SK-N-MC (cell line): Measurements from ENCODE around the gene GHSR.
"Not testable (repeated sequence)": the region's sequence is repeated elsewhere in the genome, so short reads cannot be mapped to it uniquely, and the experiment has no call there.

Source experiments
- DNase-seq: peaks from one replicate; pipeline ENCODE4 v3.0.0-alpha.2; 2011; ENCODE audit warnings: low read depth, low spot score
- H3K27ac ChIP-seq: fragments of 200-600 bp; sonication (generic); 2 replicates; pipeline ENCODE4 v1.5.1; 2016; ENCODE audit warnings: mixed run types
- H3K36me3 ChIP-seq: fragments of 200-600 bp; sonication (generic); 2 replicates; pipeline ENCODE4 v1.6.1; 2017; ENCODE audit warnings: antibody characterized with exemption, low read length, mixed read lengths; ENCODE audit not compliant: insufficient read depth
- H3K4me3 ChIP-seq: fragments of 200-600 bp; sonication (generic); 2 replicates; pipeline ENCODE4 v1.5.1; 2016
- H3K9ac ChIP-seq: fragments of 200-600 bp; sonication (generic); 2 replicates; pipeline ENCODE4 v1.8.0; 2017; ENCODE audit warnings: mixed run types, mixed read lengths; ENCODE audit not compliant: insufficient read length
- H3K9me3 ChIP-seq: fragments of 200-600 bp; sonication (generic); 2 replicates; pipeline ENCODE4 v1.6.1; 2017; ENCODE audit warnings: low read depth, mild to moderate bottlenecking, antibody characterized with exemption, low read length, moderate library complexity, mixed read lengths
- EZH2 ChIP-seq: fragments of 200-600 bp; sonication (generic); IDR thresholded peaks from one replicate; pipeline ENCODE4 v1.6.1; 2017; ENCODE audit warnings: antibody characterized with exemption
- FOXP2 ChIP-seq: optimal IDR thresholded peaks from 2 replicates; pipeline ENCODE3; 2011; ENCODE audit warnings: mild to moderate bottlenecking, moderate library complexity; ENCODE audit not compliant: insufficient read depth; ENCODE audit errors: extremely low read length, control extremely low read depth
- POLR2AphosphoS5 ChIP-seq: IDR thresholded peaks from 2 replicates; pipeline ENCODE4 v1.6.1; 2012; ENCODE audit warnings: mild to moderate bottlenecking, low read depth, low read length, borderline replicate concordance

Gene GHSR

GRCh38 chr3:172447611-172448579, at the start of gene GHSR:
Gene GHSR, minus strand, starts transcription at chr3:172448456. Its CDS starts 43 bp downstream, at chr3:172448413.
- H3K36me3 ChIP-seq, result no peaks in the 10 kb centered on the region

GRCh38 chr3:172490198-172490669, 42.0 kb upstream of the GHSR start:
- H3K9ac ChIP-seq, H3K36me3 ChIP-seq, H3K4me3 ChIP-seq, H3K9me3 ChIP-seq, H3K27ac ChIP-seq: not testable (repeated sequence)
- peak; percentile 65 for DNase-seq

More at GRCh38 chr3:172447611-172448579, at the start of gene GHSR:
- TF ChIP-seq FOXP2 (no peak), POLR2AphosphoS5 (no peak), EZH2 (no peak)
- H3K27ac ChIP-seq, result no peak within 1 kb of the TSS
- no peak for DNase-seq
- no peak within 1 kb of the TSS for H3K4me3 ChIP-seq
- no peaks in the 10 kb centered on the region for H3K9me3 ChIP-seq
- H3K9ac ChIP-seq, result no peak within 1 kb of the TSS

GRCh38 chr3:172478116-172478515, 29.9 kb upstream of the GHSR start:
- H3K36me3 ChIP-seq, result no peaks in the 10 kb centered on the region
- no peak overlapping the region for H3K9ac ChIP-seq
- no peaks in the 10 kb centered on the region for H3K9me3 ChIP-seq
- H3K27ac ChIP-seq, result no peak overlapping the region
- DNase-seq, result no peak
- no peak overlapping the region for H3K4me3 ChIP-seq
- TF ChIP-seq FOXP2 (no peak), POLR2AphosphoS5 (no peak), EZH2 (no peak)

- no peak for DNase-seq
- no peak overlapping the region for H3K27ac ChIP-seq
- TF ChIP-seq EZH2, result no peak
- TF ChIP-seq POLR2AphosphoS5, result no peak
- no peak for TF ChIP-seq FOXP2
- no peaks in the 10 kb centered on the region for H3K9me3 ChIP-seq
- peak overlapping the region; percentile 89 for H3K4me3 ChIP-seq
- H3K36me3 ChIP-seq, result no peaks in the 10 kb centered on the region
- H3K9ac ChIP-seq, result peak overlapping the region; percentile 47
Observed at GRCh38 chr3:172476347-172476746, 28.1 kb upstream of the GHSR start.

- DNase-seq, result no peak
- Histone ChIP-seq H3K4me3 (no peak overlapping the region), H3K9me3 (no peaks in the 10 kb centered on the region), H3K36me3 (no peaks in the 10 kb centered on the region), H3K27ac (no peak overlapping the region), H3K9ac (no peak overlapping the region)
- no peak for TF ChIP-seq POLR2AphosphoS5
- no peak for TF ChIP-seq EZH2
- TF ChIP-seq FOXP2, result no peak
Observed at GRCh38 chr3:172475703-172476102, 27.4 kb upstream of the GHSR start.

GRCh38 chr3:172471903-172472302, 23.6 kb upstream of the GHSR start:
- no peak overlapping the region for H3K4me3 ChIP-seq
- no peaks in the 10 kb centered on the region for H3K9me3 ChIP-seq
- H3K27ac ChIP-seq, result no peak overlapping the region
- no peak overlapping the region for H3K9ac ChIP-seq
- TF ChIP-seq POLR2AphosphoS5, result no peak
- no peaks in the 10 kb centered on the region for H3K36me3 ChIP-seq
- DNase-seq, result no peak

GRCh38 chr3:172470588-172470987, 22.3 kb upstream of the GHSR start:
- H3K36me3 ChIP-seq, result no peaks in the 10 kb centered on the region
- no peak for DNase-seq
- H3K27ac ChIP-seq, result no peak overlapping the region
- H3K4me3 ChIP-seq, result no peak overlapping the region
- no peak overlapping the region for H3K9ac ChIP-seq
- H3K9me3 ChIP-seq, result no peaks in the 10 kb centered on the region
- TF ChIP-seq POLR2AphosphoS5 (no peak), EZH2 (no peak), FOXP2 (no peak)

- Histone ChIP-seq H3K9me3 (no peaks in the 10 kb centered on the region), H3K9ac (no peak overlapping the region), H3K4me3 (no peak overlapping the region), H3K27ac (no peak overlapping the region), H3K36me3 (no peaks in the 10 kb centered on the region)
- TF ChIP-seq FOXP2 (no peak), POLR2AphosphoS5 (no peak), EZH2 (no peak)
- DNase-seq, result no peak
Observed at GRCh38 chr3:172467170-172467824, 19.0 kb upstream of the GHSR start.
